Neuronal stem cell (in vitro differentiated cells): Measurements from ENCODE around the gene FGGY.
"Not testable (repeated sequence)": the region's sequence is repeated elsewhere in the genome, so short reads cannot be mapped to it uniquely, and the experiment has no call there.

Experiments used
- DNase-seq: peaks from one replicate; pipeline ENCODE4 v3.0.0-alpha.2; 2013; ENCODE audit warnings: low spot score
- H2AFZ ChIP-seq: one replicate; pipeline ENCODE4 v1.6.1; 2013; ENCODE audit warnings: mild to moderate bottlenecking, low read length, inconsistent platforms
- H2AK5ac ChIP-seq: 2 replicates; pipeline ENCODE4 v1.6.1; 2013; ENCODE audit warnings: low read depth, mild to moderate bottlenecking, inconsistent platforms, low read length, moderate library complexity, mixed read lengths
- H2BK120ac ChIP-seq: 2 replicates; pipeline ENCODE4 v1.6.1; 2013; ENCODE audit warnings: low read depth, mild to moderate bottlenecking, inconsistent platforms, low read length, moderate library complexity, mixed read lengths
- H2BK12ac ChIP-seq: one replicate; pipeline ENCODE4 v1.6.1; 2013; ENCODE audit warnings: low read length, inconsistent platforms
- H2BK15ac ChIP-seq: 2 replicates; pipeline ENCODE4 v1.6.1; 2013; ENCODE audit warnings: mild to moderate bottlenecking, low read length, inconsistent platforms, mixed read lengths
- H2BK5ac ChIP-seq: one replicate; pipeline ENCODE4 v1.6.1; 2013; ENCODE audit warnings: inconsistent platforms, mild to moderate bottlenecking, low read length, moderate library complexity
- H3K14ac ChIP-seq: one replicate; pipeline ENCODE4 v1.6.1; 2013; ENCODE audit warnings: low read length, inconsistent platforms
- H3K18ac ChIP-seq: 2 replicates; pipeline ENCODE4 v1.6.1; 2013; ENCODE audit warnings: low read length, inconsistent platforms
- H3K23ac ChIP-seq: 2 replicates; pipeline ENCODE4 v1.6.1; 2013; ENCODE audit warnings: low read depth, mild to moderate bottlenecking, mixed read lengths, low read length, inconsistent platforms; ENCODE audit not compliant: poor library complexity
- H3K27ac ChIP-seq: replicated peaks from 3 replicates; pipeline ENCODE4 v1.5.1; 2013; ENCODE audit warnings: low read length, inconsistent platforms
- H3K27me3 ChIP-seq, 3 experiments: 2 replicates each; pipeline ENCODE4 v1.6.1; 2013; ENCODE audit warnings: low read length in 3 of 3, mild to moderate bottlenecking in 2 of 3, inconsistent platforms in 1 of 3, low read depth in 1 of 3, mixed read lengths in 1 of 3, moderate library complexity in 1 of 3; ENCODE audit not compliant: control insufficient read depth in 3 of 3, insufficient read depth in 3 of 3
- H3K36me3 ChIP-seq, 2 donors: replicated peaks in 1 of 2; 2 replicates each; pipeline ENCODE4 v1.6.1; 2013; ENCODE audit warnings: low read length in 2 of 2; ENCODE audit not compliant: control insufficient read depth in 2 of 2, insufficient read depth in 2 of 2
- H3K4ac ChIP-seq: 2 replicates; pipeline ENCODE4 v1.6.1; 2013; ENCODE audit warnings: inconsistent platforms, mild to moderate bottlenecking, low read length, moderate library complexity
- H3K4me1 ChIP-seq, 2 donors: 1 replicate in 1 of 2; 2 replicates in 1 of 2; pipeline ENCODE4 v1.6.1; 2013; ENCODE audit warnings: low read length in 2 of 2, low read depth in 1 of 2; ENCODE audit not compliant: control insufficient read depth in 2 of 2, insufficient read depth in 1 of 2
- H3K4me2 ChIP-seq: one replicate; pipeline ENCODE4 v1.6.1; 2013; ENCODE audit warnings: mild to moderate bottlenecking, low read length, inconsistent platforms; ENCODE audit not compliant: insufficient read depth, poor library complexity, severe bottlenecking
- H3K4me3 ChIP-seq, 2 donors: 2 replicates each; pipeline ENCODE4 v1.5.1; 2013; ENCODE audit warnings: low read length in 2 of 2, mild to moderate bottlenecking in 2 of 2, inconsistent platforms in 1 of 2, moderate library complexity in 1 of 2
- H3K79me1 ChIP-seq: one replicate; pipeline ENCODE4 v1.6.1; 2013; ENCODE audit warnings: low read depth, mild to moderate bottlenecking, inconsistent platforms, low read length, moderate library complexity
- H3K9ac ChIP-seq: one replicate; pipeline ENCODE4 v1.6.1; 2013; ENCODE audit warnings: mild to moderate bottlenecking, low read depth, low read length, inconsistent platforms; ENCODE audit not compliant: poor library complexity
- H3K9me3 ChIP-seq, 2 donors: replicated peaks in 1 of 2; 2 replicates each; pipeline versions ENCODE3 to v1.6.1; 2013; ENCODE audit warnings: low read length in 2 of 2, mild to moderate bottlenecking in 2 of 2, inconsistent platforms in 1 of 2, low read depth in 1 of 2, mixed read lengths in 1 of 2, moderate library complexity in 1 of 2; ENCODE audit not compliant: control insufficient read depth in 2 of 2, insufficient read depth in 1 of 2
- H4K8ac ChIP-seq: one replicate; pipeline ENCODE4 v1.6.1; 2013; ENCODE audit warnings: low read depth, mild to moderate bottlenecking, inconsistent platforms, low read length, moderate library complexity
- H4K91ac ChIP-seq: one replicate; pipeline ENCODE4 v1.6.1; 2013; ENCODE audit warnings: low read length, low read depth, mild to moderate bottlenecking, inconsistent platforms; ENCODE audit not compliant: poor library complexity
- WGBS, 2 donors: extraction: QIAGEN DNeasy Blood & Tissue Kit; methylation state at CpG; one replicate each; pipeline ENCODE4 v1.1.7; 2013; ENCODE audit warnings: missing lambda C conversion rate in 2 of 2, mixed read lengths in 1 of 2; ENCODE audit not compliant: insufficient read length in 2 of 2, insufficient replicate concordance in 1 of 2; ENCODE audit errors: extremely low coverage in 2 of 2; 5-methylcytosine and 5-hydroxymethylcytosine counted together

The FGGY gene

DNA sequence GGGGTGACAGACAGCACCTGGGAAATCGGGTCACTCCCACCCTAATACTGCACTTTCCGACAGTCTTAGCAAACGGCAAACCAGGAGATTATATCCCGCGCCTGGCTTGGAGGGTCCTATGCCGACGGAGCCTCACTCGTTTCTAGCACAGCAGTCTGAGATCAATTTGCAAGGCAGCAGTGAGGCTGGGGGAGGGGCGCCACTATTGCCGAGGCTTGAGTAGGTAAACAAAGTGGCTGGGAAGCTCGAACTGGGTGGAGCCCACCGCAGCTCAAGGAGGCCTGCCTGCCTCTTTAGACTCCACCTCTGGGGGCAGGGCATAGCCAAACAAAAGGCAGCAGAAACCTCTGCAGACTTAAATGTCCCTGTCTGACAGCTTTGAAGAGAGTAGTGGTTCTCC is 45.8 kb upstream of the FGGY start:
- not testable (repeated sequence) for H2BK12ac ChIP-seq, H2BK5ac ChIP-seq, H3K9ac ChIP-seq, H4K8ac ChIP-seq, H3K18ac ChIP-seq, H2AFZ ChIP-seq, H3K4me2 ChIP-seq, H3K4ac ChIP-seq, H3K14ac ChIP-seq, H2AK5ac ChIP-seq, H3K27me3 ChIP-seq, H2BK15ac ChIP-seq, H3K27ac ChIP-seq, H3K36me3 ChIP-seq, H3K9me3 ChIP-seq, H3K4me3 ChIP-seq, H4K91ac ChIP-seq, H2BK120ac ChIP-seq, H3K23ac ChIP-seq, DNase-seq, H3K79me1 ChIP-seq
- peaks cover 0 to 11% of the 10 kb centered on the region in 2 donors for H3K4me1 ChIP-seq
- WGBS, 2 donors, result no CpG with 5 or more reads among the region's 12 CpGs

DNA sequence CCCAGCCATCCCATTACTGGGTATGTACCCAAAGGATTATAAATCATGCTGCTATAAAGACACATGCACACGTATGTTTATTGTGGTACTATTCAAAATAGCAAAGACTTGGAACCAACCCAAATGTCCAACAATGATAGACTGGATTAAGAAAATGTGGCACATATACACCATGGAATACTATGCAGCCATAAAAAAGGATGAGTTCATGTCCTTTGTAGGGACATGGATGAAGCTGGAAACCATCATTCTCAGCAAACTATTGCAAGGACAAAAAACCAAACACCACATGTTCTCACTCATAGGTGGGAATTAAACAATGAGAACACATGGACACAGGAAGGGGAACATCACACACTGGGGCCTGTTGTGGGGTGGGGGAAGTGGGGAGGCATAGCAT is 40.5 kb upstream of the FGGY start:
- H3K4me1 ChIP-seq, H2BK5ac ChIP-seq, H3K36me3 ChIP-seq, H2BK15ac ChIP-seq, H2BK120ac ChIP-seq, H2AFZ ChIP-seq, H4K91ac ChIP-seq, H2BK12ac ChIP-seq, H3K4me2 ChIP-seq, H3K79me1 ChIP-seq, H3K9me3 ChIP-seq, H3K4ac ChIP-seq, H2AK5ac ChIP-seq, H3K9ac ChIP-seq, H3K14ac ChIP-seq, H3K27ac ChIP-seq, H3K4me3 ChIP-seq, H4K8ac ChIP-seq, H3K23ac ChIP-seq, H3K18ac ChIP-seq, H3K27me3 ChIP-seq, DNase-seq: not testable (repeated sequence)
- WGBS, 2 donors, result no CpG with 5 or more reads among the region's 1 CpG

DNA sequence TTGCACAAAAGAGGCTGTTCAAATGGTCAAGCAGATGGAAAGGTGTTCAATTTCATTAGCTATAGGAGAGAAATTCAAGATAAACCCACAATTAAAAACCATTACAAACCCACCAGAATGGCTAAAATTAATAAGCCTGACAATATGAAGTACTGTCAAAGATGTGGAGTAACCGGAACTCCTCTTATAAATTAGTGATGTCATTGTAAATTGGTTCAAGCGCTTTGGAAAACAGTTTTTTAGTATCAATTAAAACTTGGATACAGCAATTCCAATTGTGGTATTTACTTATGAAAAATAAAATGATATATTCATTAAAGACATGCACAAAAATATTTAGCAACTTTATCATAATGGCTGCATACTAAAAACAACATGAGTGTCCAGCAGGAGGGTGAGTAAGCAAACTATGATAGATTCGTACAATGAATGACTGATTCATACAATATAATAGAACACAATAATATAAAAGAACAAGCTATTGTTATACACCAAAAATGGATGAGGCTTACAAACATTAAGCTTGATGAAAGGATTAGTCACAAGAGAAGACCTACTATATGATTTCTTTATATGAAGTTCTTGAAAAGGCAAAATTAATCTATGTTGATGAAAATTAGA is 38.4 kb upstream of the FGGY start:
- Histone ChIP-seq H3K14ac (no peak overlapping the region), H2BK15ac (no peak overlapping the region), H3K36me3 (no peaks in the 10 kb centered on the region), H4K8ac (no peak overlapping the region), H3K9ac (no peak overlapping the region), H4K91ac (no peak overlapping the region), H3K18ac (no peak overlapping the region), H3K9me3 (no peaks in the 10 kb centered on the region), H3K27me3 (no peaks in the 10 kb centered on the region), H3K79me1 (no peaks in the 10 kb centered on the region), H3K23ac (no peak overlapping the region), H3K4me3 (no peak overlapping the region), H3K27ac (no peak overlapping the region), H2BK5ac (no peak overlapping the region), H2AK5ac (no peak overlapping the region), H2AFZ (no peak overlapping the region), H3K4ac (no peak overlapping the region), H2BK120ac (no peak overlapping the region), H3K4me2 (no peak overlapping the region), H2BK12ac (no peak overlapping the region), H3K4me1 (peaks cover 3 to 7% of the 10 kb centered on the region in 2 donors)
- WGBS, 2 donors, result no CpG with 5 or more reads among the region's 3 CpGs
- DNase-seq, result no peak

DNA sequence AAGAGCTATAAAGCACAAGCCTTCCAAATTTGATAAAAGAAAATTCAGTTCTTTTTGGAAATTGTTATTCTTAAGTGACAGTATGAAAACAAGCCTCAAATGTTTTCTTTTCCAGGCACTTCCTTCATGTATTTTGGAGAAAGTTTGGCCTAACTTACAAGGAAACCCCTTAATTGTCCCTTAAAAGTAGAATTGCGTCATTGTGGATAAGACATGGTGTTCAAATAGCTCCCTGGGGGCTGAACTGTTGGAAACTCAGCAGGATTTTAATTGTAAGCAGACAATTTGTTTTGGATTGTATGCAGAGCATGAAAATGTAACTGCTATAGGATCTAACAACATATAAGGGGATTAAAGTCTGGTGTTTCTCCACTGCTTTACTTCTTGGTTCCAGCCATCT is 35.4 kb upstream of the FGGY start:
- Histone ChIP-seq H4K8ac (no peak overlapping the region), H3K9ac (no peak overlapping the region), H2AFZ (no peak overlapping the region), H3K27ac (no peak overlapping the region), H2BK5ac (no peak overlapping the region), H3K4me3 (no peak overlapping the region), H3K4me1 (peaks cover 3 to 7% of the 10 kb centered on the region in 2 donors), H3K18ac (no peak overlapping the region), H3K4me2 (no peak overlapping the region), H3K27me3 (no peaks in the 10 kb centered on the region), H2BK120ac (no peak overlapping the region), H2BK15ac (no peak overlapping the region), H3K14ac (no peak overlapping the region), H4K91ac (no peak overlapping the region), H3K4ac (no peak overlapping the region), H3K9me3 (no peaks in the 10 kb centered on the region), H3K23ac (no peak overlapping the region), H2BK12ac (no peak overlapping the region), H3K79me1 (no peaks in the 10 kb centered on the region), H2AK5ac (no peak overlapping the region), H3K36me3 (no peaks in the 10 kb centered on the region)
- DNase-seq, result no peak
- WGBS, 2 donors, result no CpG with 5 or more reads among the region's 1 CpG
